Measurements from ENCODE around the gene COX6B2. TPM values are rescaled to one million over a fixed set of nuclear protein-coding genes. Genes with fewer than 3 reads are reported as not detected.

Gene COX6B2
- total and polyA plus RNA-seq, 7 donors = 0.04 TPM; not detected in 6

- Histone ChIP-seq H3K27me3 (ENCODE audit: insufficient read depth in 3 of 3, low read length in 2 of 3) (no peaks in the 10 kb centered on the region), H3K4me1 (peaks cover 32% of the 10 kb centered on the region), H3K27ac (peak within 1 kb of the TSS; percentile 86), H3K9me3 (no peaks in the 10 kb centered on the region), H3K4me3 (peak within 1 kb of the TSS; percentile 81), H3K36me3 (ENCODE audit: insufficient read depth in 1 of 2, low read depth in 1 of 2) (peaks cover 8 to 46% of the 10 kb centered on the region in 2 donors)
- ATAC-seq (peak; percentile 90 to 91 (median 90)), DNase-seq (peak; percentile 97 to 99)
- WGBS, 3 donors = 0 to 1% (median 0%) methylated on average over 66 to 68 of the region's 68 CpGs
- TF ChIP-seq CTCF (IDR thresholded peaks at IDR 0.05) = no peak
- intact Hi-C loops (cut with DNase I) = loop anchor here (5.0 to 10.0 kb wide), 3 partner anchors 66 to 269 kb away; partner anchors contain the start of genes U2AF2 (in 1 of the 2) and ZNF784 (in 1 of the 2)
These were observed 31.4 kb upstream of the COX6B2 start, which contains the start of gene RPL28 for GRCh38 chr19:55385724-55386492. RPL28 (plus strand) TSS chr19:55385932; CDS start chr19:55386358, 426 bp downstream.

GRCh38 chr19:55384920-55385723, 30.6 kb upstream of the COX6B2 start:
- ATAC-seq = peak; percentile 87 to 92 (median 88)
- H3K27me3 ChIP-seq (ENCODE audit: insufficient read depth in 3 of 3, low read length in 2 of 3) = no peaks in the 10 kb centered on the region
- DNase-seq = peak; percentile 97
- 7 to 8% (median 7%) methylated on average over 34 of the region's 34 CpGs for WGBS, 3 donors
- H3K9me3 ChIP-seq = no peaks in the 10 kb centered on the region
- intact Hi-C loops (cut with DNase I) = loop anchor here (5.0 to 10.0 kb wide), 5 partner anchors 43 to 270 kb away; partner anchors contain the start of genes U2AF2 (in 1 of the 2) and ZNF784 (in 1 of the 2)
- peaks cover 32% of the 10 kb centered on the region for H3K4me1 ChIP-seq
- H3K4me3 ChIP-seq = peak overlapping the region; percentile 81
- H3K36me3 ChIP-seq (ENCODE audit: insufficient read depth in 1 of 2, low read depth in 1 of 2) = peaks cover 8 to 38% of the 10 kb centered on the region in 2 donors
- no peak for TF ChIP-seq CTCF (IDR thresholded peaks at IDR 0.05)
- peak overlapping the region; percentile 86 for H3K27ac ChIP-seq

GRCh38 chr19:55384131-55384919, 29.8 kb upstream of the COX6B2 start, which contains the start of gene TMEM238:
TMEM238 (minus strand) TSS chr19:55384292; CDS start chr19:55384259, 33 bp downstream.
- H3K36me3 ChIP-seq (ENCODE audit: insufficient read depth in 1 of 2, low read depth in 1 of 2) = peaks cover 8 to 30% of the 10 kb centered on the region in 2 donors
- no peaks in the 10 kb centered on the region for H3K27me3 ChIP-seq (ENCODE audit: insufficient read depth in 3 of 3, low read length in 2 of 3)
- no peaks in the 10 kb centered on the region for H3K9me3 ChIP-seq
- intact Hi-C loops (cut with DNase I) = loop anchor here (5.0 to 10.0 kb wide), 4 partner anchors 42 to 270 kb away; partner anchors contain the start of genes U2AF2 (in 1 of the 2) and ZNF784 (in 1 of the 2)
- 20 to 35% (median 26%) methylated on average over 50 to 72 of the region's 72 CpGs for WGBS, 3 donors
- DNase-seq = peak; percentile 48 to 68
- peaks cover 32% of the 10 kb centered on the region for H3K4me1 ChIP-seq
- peak in 3 of 4 donors; percentile 6 to 15 (median 8) for ATAC-seq
- TF ChIP-seq CTCF (IDR thresholded peaks at IDR 0.05) = no peak
- H3K4me3 ChIP-seq = peak within 1 kb of the TSS; percentile 81
- peak within 1 kb of the TSS; percentile 86 for H3K27ac ChIP-seq
